T47D (cell line): ENCODE data around the gene C1orf185.
"Not testable (repeated sequence)": the region's sequence is repeated elsewhere in the genome, so short reads cannot be mapped to it uniquely, and the experiment has no call there.

Source experiments
- DNase-seq, 2 experiments: peaks; one replicate each; pipeline versions ENCODE4 v3.0.0 to v3.0.0-alpha.2; 2011 to 2012; ENCODE audit warnings: low read depth in 1 of 2, low spot score in 1 of 2
- JUND ChIP-seq: IDR thresholded peaks from 2 replicates; pipeline ENCODE4 v1.6.1; 2012; ENCODE audit warnings: low read depth
- in situ Hi-C: cut with HindIII; loops from 2 replicates; pipeline ENCODE4 v1.10.0; 2016; ENCODE audit warnings: low sequenced_read_pairs, low pct_unique_long_range_greater_than_20kb

C1orf185 gene

DNA sequence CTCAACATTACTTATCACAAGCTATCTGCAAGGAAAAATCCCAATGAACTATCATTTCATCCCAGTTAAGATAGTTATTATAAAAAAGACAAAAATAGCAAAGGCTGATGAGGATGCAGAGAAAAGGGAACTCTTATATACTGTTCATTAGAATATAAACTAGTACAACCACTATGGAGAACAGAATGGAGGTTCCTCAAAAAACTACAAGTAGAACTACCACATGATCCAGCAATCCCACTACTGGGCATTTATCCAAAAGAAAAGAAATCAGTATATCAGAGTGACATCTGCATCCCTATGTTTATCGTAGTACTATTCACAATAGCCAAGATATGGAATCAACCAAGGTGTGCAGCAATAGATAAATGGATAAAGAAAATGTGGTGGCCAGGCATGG lies 4.9 kb upstream of the C1orf185 start:
- TF ChIP-seq JUND: no peak
- no peak for DNase-seq
- in situ Hi-C loops: no loop called here

DNA sequence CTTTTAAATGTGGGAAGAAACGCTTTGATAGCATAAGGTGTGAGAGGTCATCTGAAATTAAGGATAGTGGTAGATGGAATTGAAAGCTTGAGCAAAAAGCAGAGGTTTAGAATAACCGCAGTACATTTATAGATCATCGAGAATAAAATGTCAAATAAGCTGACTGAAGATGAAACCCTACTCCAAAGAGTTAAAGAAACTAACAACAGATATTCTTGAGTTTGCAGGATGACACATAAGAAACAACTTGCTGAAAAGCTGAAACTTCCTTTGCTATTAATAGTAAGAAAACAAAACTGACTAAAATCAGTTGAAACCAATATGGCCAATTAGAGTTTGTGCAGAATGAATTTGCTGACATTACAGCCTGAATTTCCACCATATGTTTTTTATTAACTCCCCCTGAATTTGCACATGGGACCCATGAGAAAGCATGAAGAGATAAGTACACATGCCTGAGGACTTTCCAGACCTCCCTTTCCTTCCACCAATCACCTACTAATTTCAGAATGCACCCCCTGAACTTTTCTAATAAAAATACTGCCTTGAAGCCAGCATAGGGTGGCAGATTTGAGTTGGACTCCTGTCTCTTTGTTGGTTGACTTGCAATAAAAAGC lies 1.7 kb upstream of the C1orf185 start:
- no peak for DNase-seq
- in situ Hi-C loops: no loop called here
- TF ChIP-seq JUND: no peak

DNA sequence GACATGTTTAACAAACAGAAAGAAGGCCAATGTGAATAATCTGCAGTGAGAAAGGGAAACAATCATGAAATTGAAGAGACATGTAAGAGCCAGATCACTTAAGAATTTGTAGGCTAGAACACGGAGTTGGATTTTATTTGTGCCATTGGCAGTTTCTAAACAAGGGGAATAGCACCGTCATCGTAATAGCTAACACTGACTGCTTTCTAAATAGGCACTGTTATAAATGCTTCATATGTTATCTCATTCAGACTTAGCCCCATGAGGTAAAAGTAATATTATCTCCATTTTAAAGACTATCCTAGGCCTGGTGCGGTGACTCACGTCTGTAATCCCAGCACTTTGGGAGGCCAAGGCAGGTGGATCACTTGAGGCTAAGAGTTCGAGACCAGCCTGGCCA lies 12.1 kb downstream of the C1orf185 start:
- in situ Hi-C loops: no loop called here
- no peak for TF ChIP-seq JUND
- DNase-seq: no peak

DNA sequence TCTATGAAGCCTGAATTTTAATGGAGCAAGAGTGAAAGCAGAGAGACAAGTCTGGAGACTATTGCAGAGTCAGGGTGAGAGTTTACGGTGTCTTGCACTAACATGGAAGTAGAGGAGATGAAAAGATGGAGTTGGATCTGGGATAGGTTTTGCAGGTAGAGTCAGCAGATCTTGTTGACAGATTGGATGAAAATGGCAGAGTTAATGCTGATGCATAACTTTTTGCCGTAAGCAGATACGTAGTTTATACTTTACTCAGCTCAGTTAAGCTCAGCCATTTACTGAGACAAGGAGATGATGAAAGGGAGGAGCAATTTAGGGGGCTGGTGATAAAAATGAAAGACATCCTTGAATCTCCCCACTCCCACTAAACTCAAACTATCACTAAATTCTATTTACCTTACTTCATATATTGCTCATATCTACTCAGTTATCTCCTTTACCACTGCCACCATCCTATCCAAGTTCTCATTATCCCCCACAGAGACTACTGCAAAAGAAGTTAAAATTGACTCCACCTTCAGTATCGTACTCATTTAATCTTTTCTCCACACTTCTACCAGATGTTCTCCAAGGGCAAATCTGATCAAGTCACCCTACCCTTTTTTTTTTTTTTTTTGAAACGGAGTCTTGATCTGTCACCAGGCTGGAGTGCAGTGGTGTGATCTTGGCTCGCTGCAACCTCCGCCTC lies 13.8 kb downstream of the C1orf185 start:
- no peak for DNase-seq
- in situ Hi-C loops: no loop called here
- no peak for TF ChIP-seq JUND

DNA sequence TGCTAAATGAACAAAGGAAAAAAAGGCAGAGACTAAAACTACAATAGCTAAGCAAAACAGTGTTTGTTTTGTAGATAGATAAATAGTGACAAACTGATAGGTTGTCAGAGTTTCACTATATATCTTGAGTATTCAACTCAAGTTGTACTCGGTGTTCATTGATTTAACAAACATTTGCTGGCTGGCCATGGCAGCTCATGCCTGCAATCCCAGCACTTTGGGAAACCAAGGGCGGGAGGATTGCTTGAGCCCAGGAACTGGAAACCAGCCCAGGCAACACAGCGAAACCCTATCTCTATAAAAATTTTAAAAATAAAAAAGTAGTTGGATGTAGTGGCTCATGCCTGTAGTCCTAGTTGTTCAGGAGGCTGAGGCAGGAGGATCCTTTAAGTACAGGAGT lies 17.3 kb downstream of the C1orf185 start:
- no peak for TF ChIP-seq JUND
- DNase-seq: no peak
- in situ Hi-C loops: no loop called here

DNA sequence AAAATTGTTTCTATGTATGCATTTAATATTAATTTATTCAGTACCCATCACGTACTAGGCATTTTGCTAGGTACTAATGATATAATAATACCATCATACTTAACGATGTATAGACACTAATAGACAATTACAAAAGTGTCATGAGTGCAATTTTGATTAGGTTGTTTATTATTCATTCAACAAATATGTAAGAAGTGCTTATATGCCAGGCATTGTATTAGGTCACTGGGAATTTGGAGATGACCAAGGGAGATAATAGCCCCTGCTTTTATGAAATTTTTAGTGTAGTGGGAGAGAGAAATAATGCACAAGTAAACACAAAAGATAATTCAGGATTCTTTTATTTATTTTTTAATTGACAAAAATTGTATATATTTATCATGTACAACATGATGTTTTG lies 18.6 kb downstream of the C1orf185 start:
- no peak for TF ChIP-seq JUND
- in situ Hi-C loops: no loop called here
- DNase-seq: no peak

DNA sequence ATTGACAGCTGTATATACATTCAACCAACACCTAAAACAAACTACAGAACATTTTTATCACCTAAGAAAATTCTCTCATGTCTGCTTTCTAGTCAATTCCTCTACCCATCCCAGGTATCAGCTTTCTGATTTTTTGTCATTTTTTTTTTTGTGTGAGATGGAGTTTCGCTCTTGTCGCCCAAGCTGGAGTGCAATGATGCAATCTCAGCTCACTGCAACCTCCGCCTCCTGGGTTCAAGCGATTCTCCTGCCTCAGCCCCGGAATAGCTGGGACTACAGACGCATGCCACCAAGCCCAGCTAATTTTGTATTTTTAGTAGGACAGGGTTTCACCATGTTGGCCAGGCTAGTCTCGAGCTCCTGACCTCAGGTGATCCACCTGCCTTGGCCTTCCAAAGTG lies 25.1 kb downstream of the C1orf185 start:
- DNase-seq, in situ Hi-C loops: not testable (repeated sequence)

DNA sequence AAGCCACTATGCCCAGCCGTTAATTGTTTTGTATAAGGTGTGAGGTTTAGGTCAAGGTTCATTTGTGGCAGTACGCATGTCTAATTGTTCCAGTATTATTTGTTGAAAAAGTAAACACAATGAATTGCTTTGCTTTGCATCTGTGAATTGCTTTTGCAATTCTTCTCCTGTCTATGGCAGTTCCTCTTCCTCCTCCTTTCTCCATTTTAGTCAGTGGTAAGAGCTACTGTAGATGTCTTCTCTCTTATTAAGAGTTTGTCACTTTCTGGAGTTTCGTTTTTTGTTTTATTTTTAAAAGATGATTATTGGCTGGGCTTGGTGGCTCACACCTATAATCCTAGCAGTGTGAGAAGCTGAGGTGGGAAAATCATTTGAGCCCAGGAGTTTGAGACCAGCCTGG lies 29.2 kb downstream of the C1orf185 start:
- no peak for TF ChIP-seq JUND
- DNase-seq: no peak
- in situ Hi-C loops: no loop called here

DNA sequence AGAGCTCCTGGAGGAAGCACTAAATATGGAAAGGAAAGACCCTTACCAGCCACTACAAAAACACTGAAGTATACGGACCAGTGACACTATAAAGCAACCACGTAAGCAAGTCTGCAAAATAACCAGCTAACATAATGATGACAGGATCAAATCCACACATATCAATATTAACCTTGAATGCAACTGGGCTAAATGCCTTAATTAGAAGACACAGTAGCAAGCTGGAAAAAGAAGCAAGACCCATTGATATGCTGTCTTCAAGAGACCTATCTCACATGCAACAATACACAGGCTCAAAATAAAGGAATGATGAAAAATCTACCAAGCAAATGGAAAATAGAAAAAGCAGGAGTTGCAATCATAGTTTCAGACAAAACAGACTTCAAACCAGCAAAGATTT lies 31.0 kb downstream of the C1orf185 start:
- DNase-seq: no peak
- TF ChIP-seq JUND: no peak
- in situ Hi-C loops: no loop called here

DNA sequence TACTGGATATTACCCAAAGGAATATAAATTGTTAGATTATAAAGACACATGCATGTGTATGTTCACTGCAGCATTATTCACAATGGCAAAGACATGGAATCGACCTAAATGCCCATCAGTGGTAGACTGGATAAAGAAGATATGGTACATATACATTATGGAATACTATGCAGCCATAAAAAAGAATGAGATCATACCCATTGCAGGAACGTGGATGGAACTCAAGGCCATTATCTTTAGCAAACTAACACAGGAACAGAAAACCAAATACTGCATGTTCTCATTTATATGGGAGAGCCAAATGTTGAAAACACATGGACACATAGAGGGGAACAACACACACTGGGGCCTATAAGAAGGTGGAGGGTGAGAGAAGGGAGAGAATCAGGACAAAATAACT lies 35.7 kb downstream of the C1orf185 start:
- in situ Hi-C loops, DNase-seq: not testable (repeated sequence)

DNA sequence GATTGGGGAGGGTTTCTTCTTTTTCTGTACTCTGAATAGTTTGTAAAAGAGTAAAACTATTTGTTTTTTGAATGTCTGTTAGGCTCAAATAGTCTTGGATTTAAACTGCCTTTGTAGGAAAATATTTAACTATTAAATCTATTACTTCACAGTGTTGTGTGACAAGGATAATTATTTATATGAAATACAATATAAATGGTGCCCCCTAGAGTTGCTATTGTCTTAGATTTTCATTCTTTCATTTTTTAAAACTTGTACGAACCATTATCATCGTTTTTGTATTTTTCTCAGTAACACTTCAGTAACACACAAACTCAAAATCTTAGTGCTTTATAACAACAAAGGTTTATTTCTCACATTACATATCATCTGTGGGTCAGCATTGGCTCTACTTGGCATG lies 37.4 kb downstream of the C1orf185 start:
- DNase-seq: no peak
- in situ Hi-C loops: no loop called here
- no peak for TF ChIP-seq JUND

DNA sequence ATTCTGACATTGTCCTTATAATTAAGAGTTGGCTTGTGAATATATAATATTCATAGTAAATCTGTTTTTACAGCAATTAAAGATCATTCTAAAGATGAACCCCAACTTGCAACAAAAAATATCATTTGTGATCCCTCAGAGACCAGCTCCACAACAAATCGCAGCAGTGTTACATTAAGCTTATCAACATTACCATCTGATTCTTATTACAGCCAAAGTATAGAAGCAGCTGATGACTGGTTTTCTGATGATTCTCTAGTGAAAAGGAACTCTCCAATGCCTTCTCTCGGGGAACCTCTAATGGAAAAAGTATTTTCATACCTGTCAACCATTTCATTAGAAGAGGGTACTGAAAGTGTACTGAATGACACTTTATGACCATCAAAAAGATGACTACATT lies 45.4 kb downstream of the C1orf185 start:
- in situ Hi-C loops: no loop called here
- TF ChIP-seq JUND: no peak
- DNase-seq: no peak

DNA sequence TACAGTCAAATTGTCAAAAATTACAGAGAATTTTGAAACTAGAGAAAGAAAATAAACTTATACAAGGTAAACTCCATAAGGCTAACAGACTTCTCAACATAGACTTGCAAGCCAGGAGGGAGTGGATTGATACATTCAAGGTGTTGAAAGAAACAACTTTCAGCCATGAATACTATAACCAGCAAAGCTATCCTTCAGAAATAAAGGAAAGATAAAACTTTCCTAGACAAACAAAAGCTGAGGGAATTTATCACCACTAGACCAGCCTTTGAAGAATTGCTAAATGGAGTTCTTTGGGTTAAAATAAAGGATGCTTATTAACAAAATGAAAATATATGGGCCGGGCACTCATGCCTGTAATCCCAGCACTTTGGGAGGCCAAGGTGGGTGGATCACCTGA lies 52.7 kb downstream of the C1orf185 start:
- no peak for TF ChIP-seq JUND
- in situ Hi-C loops: no loop called here
- DNase-seq: no peak

DNA sequence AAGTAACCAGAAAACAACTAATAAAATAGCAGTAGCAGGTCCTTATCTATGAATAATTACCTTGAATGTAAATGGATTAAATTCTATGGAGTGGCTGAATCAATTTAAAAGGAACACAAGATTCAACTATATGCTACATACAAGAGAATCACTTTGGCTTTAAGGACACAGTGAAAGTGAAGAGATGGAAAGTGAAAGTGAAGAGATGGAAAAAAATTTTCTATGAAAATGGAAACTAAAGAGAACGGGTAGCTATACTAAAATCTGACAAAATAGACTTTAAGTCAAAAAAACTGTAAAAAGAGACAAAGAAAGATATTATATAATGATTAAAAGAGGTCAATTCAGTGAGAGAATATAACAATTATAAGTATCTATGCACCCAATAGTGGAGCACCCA lies 54.7 kb downstream of the C1orf185 start:
- no peak for DNase-seq
- no peak for TF ChIP-seq JUND
- in situ Hi-C loops: no loop called here
